CD4-positive, alpha-beta T cell treated with Interleukin-15 for 1 hour (primary cell): ENCODE measurements around the gene KLHDC10.
"Not testable (repeated sequence)": the region's sequence is repeated elsewhere in the genome, so short reads cannot be mapped to it uniquely, and the experiment has no call there.

Experiments
- DNase-seq: peaks from one replicate; pipeline ENCODE4 v3.0.0-alpha.2; 2020

KLHDC10 gene, protein sequence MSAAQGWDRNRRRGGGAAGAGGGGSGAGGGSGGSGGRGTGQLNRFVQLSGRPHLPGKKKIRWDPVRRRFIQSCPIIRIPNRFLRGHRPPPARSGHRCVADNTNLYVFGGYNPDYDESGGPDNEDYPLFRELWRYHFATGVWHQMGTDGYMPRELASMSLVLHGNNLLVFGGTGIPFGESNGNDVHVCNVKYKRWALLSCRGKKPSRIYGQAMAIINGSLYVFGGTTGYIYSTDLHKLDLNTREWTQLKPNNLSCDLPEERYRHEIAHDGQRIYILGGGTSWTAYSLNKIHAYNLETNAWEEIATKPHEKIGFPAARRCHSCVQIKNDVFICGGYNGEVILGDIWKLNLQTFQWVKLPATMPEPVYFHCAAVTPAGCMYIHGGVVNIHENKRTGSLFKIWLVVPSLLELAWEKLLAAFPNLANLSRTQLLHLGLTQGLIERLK

GRCh38 chr7:130069978-130070860 is at the start of gene KLHDC10:
Gene KLHDC10 (plus strand): TSS chr7:130070534. CDS start chr7:130070644, 110 bp downstream.
- DNase-seq: peak; percentile 97

DNA sequence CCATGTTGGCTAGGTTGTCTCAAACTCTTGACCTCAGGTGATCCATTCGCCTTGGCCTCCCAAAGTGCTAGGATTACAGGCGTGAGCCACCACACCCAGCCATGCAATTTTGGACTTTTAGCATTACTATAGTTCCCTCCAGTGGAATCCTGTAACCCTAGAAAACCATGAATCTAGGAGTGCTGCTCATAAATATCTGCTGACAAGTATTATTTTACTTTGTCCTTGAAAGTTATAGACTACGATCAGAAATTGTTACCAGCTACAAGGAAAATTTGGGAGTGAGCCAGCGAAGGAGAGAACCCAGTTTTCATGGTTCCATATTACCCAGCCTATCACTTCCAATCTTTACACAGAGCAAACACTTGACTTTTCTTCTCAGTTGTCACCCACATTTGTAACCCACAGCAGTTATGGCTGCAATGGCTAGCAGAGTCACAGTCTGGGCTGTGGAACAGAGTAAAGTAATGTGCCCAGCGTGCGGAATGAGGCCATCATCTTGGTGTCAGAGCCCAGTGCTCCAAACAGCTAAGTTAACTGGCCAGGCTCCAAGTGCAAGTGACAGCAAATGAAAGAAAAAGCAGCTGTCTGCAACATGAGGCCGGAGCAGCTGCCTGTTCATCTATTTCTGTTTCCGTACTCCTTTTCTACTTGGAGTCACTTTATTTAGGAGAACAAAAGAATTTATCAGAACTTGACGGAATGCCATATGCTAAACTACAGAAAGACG is 49.1 kb upstream of the KLHDC10 start:
- DNase-seq: no peak

DNA sequence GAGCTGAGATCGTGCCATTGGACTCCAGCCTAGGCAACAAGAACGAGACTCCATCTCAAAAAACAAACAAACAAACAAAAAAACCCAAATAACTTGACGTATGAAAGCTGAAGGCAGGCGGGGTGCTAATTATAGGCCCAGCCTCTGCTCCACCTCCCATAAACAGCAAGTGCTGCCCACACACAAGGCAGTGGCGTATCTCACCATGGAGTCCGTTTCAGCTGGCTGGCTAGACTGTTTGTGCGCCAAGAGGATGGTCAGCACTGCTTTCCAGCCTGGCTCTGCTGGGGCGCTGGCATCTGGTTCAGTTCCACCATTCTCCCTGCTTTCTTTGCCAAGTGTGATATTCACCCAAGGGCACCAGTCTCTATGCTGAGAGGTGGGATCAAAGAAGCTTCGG is 48.2 kb upstream of the KLHDC10 start:
- DNase-seq: no peak

DNA sequence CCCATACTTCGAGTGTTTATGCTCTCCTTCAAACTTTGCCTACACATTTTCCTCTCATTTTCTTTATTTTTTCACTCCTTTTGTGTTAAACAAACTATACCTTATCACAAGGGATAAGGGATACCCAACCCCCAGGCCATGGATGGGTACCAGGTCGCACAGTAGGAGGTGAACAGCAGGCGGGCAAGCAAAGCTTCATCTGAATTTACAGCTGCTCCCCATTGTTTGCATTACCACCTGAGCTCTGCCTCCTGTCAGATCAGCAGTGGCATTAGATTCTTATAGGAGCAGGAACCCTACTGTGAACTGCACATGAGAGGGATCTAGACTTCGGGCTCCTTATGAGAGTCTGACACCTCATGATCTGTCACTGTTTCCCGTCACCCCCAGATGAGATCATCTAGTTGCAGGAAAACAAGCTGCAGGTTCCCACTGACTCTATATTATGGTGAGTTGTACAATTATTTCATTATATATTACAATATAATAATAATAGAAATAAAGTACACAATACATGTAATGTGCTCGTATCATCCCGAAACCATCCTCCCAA is 47.6 kb upstream of the KLHDC10 start:
- no peak for DNase-seq

DNA sequence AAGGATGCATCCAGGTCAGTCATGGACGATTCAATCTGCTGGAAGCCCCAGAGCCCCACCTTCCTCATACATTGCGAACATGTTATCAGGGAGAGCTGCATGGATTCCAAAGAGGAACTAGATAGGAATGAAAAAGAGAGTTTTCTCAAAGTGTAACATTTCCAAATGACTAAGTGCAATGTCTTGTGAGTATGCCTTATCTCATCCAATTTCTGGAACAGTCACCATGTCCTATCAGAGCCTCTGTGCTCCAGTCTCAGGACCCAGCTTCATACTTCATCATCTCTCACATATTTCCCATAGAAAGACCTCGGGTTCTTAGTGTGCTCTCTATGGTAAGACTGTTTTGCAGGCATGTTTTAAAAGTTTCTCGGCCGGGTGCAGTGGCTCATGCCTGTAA is 45.9 kb upstream of the KLHDC10 start:
- DNase-seq: no peak

GRCh38 chr7:130032698-130033097 is 37.6 kb upstream of the KLHDC10 start:
- DNase-seq: no peak

- no peak for DNase-seq
Measured at GRCh38 chr7:130037703-130038102, 32.6 kb upstream of the KLHDC10 start.

- DNase-seq: no peak
Measured at GRCh38 chr7:130040576-130040975, 29.8 kb upstream of the KLHDC10 start.

- no peak for DNase-seq
Measured at GRCh38 chr7:130047831-130048230, 22.5 kb upstream of the KLHDC10 start.

DNA sequence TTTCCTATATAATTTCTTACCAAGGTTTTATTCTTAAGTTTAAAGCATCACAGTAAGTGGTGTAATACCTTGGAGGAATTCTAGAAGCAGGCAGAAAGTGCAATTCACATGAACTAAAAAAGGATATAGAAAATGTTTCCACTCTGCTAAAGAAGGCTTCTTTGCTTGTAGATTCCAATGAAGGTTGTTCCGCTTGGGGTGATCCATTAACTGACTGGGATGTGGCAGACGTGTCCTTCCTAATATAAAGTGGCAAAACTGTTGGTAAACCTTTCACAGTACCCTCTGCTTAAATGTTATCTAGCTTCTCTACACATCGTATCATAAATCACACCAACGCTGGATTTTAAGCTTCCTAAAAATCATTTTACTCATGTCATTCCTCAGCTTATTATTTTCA is 21.4 kb upstream of the KLHDC10 start:
- no peak for DNase-seq

DNA sequence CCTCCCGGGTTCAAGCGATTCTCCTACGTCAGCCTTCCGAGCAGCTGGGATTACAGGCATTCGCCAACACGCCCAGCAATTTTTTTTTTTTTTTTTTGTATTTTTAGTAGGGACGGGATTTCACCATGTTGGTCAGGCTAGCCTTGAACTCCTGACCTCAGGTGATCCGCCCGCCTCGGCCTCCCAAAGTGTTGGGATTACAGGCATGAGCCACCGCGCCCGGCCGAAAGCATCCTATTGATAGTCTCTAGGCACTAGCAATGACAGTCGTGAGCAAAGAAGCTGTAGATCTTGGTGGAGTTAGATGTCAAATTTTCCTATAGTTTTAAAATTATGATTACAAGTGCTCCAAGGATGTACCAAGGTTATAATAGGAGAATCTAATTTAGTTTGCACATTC is 18.1 kb upstream of the KLHDC10 start:
- not testable (repeated sequence) for DNase-seq

GRCh38 chr7:130055198-130055597 is 15.1 kb upstream of the KLHDC10 start:
- not testable (repeated sequence) for DNase-seq

- no peak for DNase-seq
Measured at GRCh38 chr7:130062246-130062645, 8.1 kb upstream of the KLHDC10 start.

GRCh38 chr7:130063036-130063435 is 7.3 kb upstream of the KLHDC10 start:
- DNase-seq: peak; percentile 50

- DNase-seq: not testable (repeated sequence)
Measured at GRCh38 chr7:130064580-130064926, 5.8 kb upstream of the KLHDC10 start.

DNA sequence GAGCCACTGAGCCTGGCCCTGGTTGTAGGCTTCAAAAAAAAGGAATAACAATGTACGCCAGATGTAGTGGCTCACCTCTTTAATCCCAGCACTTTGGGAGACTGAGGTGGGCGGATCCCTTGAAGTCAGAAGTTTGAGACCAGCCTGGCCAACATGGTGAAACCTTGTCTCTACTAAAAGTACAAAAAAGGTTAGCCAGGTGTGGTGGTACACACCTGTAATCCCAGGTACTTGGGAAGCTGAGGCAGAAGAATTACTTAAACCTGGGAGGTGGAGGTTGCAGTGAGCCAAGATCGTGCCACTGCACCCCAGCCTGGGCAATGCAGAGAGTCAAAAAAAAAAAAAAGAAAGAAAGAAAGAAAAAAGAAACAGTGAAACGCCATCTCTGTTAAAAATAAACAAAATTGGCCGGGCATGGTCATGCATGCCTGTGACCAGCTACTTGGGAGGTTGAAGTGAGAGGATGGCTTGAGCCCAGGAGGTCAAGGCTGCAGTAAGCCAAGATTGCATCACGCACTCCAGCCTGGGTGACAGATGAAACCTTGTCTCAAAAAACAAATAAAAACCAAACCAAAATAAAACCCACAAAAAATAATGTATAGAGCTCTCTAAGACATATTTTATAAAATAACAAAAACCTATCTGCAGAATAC is 4.7 kb upstream of the KLHDC10 start:
- DNase-seq: no peak

DNA sequence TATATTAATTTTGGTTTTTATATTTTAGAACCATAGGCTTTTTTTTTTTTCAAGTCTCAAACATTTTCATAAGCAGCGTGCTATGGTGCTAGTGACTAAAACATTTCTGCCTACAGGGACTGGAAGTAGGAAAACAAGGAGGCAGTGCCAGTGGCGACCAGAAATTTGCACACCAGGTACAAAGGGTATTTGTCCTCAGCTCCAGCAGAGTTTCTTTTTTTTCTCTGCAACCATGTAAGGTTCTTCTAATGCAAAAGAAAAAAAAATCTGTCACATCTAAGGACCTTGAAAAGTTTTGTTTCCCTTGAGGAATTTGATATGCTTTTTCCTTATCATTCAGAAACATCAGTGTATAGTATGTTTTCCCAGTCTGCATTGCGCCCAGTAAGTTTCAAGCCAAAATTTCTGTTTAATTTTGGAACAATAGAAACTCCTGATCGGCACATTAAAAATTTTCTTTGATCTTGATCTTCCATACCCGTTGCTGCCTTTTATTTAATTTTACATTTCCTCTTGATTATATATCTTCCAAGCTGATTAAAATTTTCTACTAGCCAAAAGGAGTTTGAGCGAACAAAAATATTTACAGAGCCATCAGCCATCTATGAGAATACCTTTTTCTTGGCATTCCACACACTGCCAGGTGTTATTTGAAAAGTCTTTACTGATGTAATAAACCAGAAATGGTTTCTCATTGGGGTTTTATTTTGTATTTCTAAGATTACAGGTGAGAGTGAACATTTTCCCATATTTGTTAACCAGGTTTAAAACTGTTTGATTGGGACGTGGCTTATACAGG is 956 bp upstream of the KLHDC10 start:
- no peak for DNase-seq

- DNase-seq: no peak
Measured at GRCh38 chr7:130070861-130071622, 708 bp downstream of the KLHDC10 start.

DNA sequence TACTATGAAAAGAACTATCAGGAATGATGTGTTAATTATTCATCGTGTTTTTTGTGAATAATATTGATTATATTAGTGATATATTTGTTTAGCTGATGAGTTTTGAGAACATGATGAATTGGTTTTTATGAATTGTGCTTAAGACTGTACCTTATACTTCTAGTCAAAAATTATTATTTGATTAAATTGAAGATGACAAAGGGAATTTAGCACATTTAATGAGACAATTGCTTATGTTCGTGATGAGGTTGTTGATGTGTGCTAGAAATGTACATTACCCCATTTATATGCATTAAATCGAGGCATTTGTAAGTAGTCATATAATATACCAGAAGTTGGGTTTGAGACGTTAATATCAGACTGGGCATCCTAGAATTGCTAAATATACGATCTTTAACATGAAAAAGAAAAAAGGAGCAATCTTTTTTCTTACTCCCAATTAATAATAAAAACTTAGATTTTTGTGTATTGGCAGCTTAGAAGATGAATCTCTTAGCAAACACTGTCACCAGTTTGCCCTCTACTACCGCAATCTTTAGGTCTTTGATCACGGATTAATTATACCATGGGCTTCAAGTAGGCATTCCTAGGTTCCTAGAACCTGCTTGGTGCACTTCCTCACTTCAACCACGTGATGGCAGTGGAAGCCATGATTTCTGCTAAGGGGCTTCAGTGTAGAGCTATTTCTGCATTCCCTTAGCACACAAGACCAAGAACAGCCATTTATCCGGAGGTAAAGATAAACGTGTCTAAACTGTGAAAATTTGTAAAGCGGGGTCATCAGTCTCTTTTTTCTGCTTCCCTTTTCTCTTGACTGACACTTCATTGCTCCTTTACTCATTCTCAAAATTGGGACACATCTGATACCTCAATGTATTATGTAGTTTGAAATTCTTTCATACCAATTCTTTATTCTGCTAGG is 1.6 kb downstream of the KLHDC10 start:
- DNase-seq: peak; percentile 71
